Measurements from ENCODE around the gene CD82. TPM values are rescaled to one million over a fixed set of nuclear protein-coding genes. Genes with fewer than 3 reads are reported as not detected.

CD82 gene
- total and polyA plus RNA-seq, 2 donors from 2014 or later: 59.3 to 94.4 TPM

DNA sequence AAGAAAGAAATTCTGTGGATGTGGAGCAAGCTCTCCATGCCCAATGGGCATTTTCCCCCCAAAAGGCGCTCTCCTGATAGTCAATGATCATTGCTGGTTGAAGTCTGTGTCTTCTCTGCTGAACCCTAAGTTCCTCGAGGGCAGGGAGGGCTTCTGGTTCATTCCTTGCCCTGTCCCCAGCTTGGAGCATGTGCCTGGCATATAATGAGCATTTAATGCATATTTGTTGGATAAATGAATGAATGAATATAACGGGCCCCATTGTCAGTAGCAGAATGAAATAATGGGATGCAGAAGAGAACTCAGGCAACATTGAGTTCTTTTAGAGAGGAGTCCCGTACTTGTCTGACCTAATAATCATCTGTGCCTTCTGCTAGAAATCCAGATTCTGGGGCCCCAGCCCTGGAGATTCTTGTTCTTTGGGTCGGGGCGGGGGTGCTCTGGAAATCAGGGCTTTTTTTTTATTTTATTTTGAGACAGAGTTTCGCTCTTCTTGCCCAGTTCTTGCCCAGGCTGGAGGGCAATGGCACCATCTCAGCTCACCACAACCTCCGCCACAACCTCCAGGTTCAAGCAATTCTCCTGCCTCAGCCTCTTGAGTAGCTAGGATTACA is 64.4 kb downstream of the CD82 start:
- TF ChIP-seq, protein P1, sequence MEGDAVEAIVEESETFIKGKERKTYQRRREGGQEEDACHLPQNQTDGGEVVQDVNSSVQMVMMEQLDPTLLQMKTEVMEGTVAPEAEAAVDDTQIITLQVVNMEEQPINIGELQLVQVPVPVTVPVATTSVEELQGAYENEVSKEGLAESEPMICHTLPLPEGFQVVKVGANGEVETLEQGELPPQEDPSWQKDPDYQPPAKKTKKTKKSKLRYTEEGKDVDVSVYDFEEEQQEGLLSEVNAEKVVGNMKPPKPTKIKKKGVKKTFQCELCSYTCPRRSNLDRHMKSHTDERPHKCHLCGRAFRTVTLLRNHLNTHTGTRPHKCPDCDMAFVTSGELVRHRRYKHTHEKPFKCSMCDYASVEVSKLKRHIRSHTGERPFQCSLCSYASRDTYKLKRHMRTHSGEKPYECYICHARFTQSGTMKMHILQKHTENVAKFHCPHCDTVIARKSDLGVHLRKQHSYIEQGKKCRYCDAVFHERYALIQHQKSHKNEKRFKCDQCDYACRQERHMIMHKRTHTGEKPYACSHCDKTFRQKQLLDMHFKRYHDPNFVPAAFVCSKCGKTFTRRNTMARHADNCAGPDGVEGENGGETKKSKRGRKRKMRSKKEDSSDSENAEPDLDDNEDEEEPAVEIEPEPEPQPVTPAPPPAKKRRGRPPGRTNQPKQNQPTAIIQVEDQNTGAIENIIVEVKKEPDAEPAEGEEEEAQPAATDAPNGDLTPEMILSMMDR (IDR thresholded peaks at IDR 0.05; ENCODE audit: borderline replicate concordance, extremely low read depth, insufficient read depth): no peak
- H3K27me3 ChIP-seq (ENCODE audit: control insufficient read depth, insufficient read depth, low read length): no peaks in the 10 kb centered on the region
- H3K9ac ChIP-seq (ENCODE audit: low read length in 3 of 3): no peak overlapping the region
- H3K36me3 ChIP-seq (ENCODE audit: control insufficient read depth in 2 of 3, insufficient read depth in 3 of 3, low read length in 3 of 3): no peaks in the 10 kb centered on the region
- H3K27ac ChIP-seq (ENCODE audit: low read depth in 2 of 2, low read length in 2 of 2): no peak overlapping the region
- no peak for FAIRE-seq
- DNase-seq: no peak
- intact Hi-C loops (cut with DNase I): no loop called here
- peaks cover 0 to 3% (median 0%) of the 10 kb centered on the region in 3 donors for H3K4me1 ChIP-seq (ENCODE audit: control insufficient read depth in 2 of 3, insufficient read depth in 2 of 3, low read depth in 1 of 3, low read length in 3 of 3)
- H3K9me3 ChIP-seq (ENCODE audit: control insufficient read depth in 2 of 3, insufficient read depth in 1 of 3, low read length in 3 of 3): no peaks in the 10 kb centered on the region
- no peak overlapping the region for H3K4me3 ChIP-seq (ENCODE audit: low read length in 3 of 3)

- FAIRE-seq (no peak), DNase-seq (peak in 2 of 5 donors; percentile 5 to 25)
- TF ChIP-seq, protein P1 (IDR thresholded peaks at IDR 0.05; ENCODE audit: borderline replicate concordance, extremely low read depth, insufficient read depth): no peak
- intact Hi-C loops (cut with DNase I): no loop called here
- H3K9ac ChIP-seq (ENCODE audit: low read length in 3 of 3): no peak overlapping the region
- no peaks in the 10 kb centered on the region for H3K9me3 ChIP-seq (ENCODE audit: control insufficient read depth in 2 of 3, insufficient read depth in 1 of 3, low read length in 3 of 3)
- no peaks in the 10 kb centered on the region for H3K36me3 ChIP-seq (ENCODE audit: control insufficient read depth in 2 of 3, insufficient read depth in 3 of 3, low read length in 3 of 3)
- no peak overlapping the region for H3K27ac ChIP-seq (ENCODE audit: low read depth in 2 of 2, low read length in 2 of 2)
- no peak overlapping the region for H3K4me3 ChIP-seq (ENCODE audit: low read length in 3 of 3)
- H3K27me3 ChIP-seq (ENCODE audit: control insufficient read depth, insufficient read depth, low read length): no peaks in the 10 kb centered on the region
- peaks cover 0 to 3% (median 0%) of the 10 kb centered on the region in 3 donors for H3K4me1 ChIP-seq (ENCODE audit: control insufficient read depth in 2 of 3, insufficient read depth in 2 of 3, low read depth in 1 of 3, low read length in 3 of 3)
Measured at GRCh38 chr11:44630511-44631210, 65.2 kb downstream of the CD82 start.

DNA sequence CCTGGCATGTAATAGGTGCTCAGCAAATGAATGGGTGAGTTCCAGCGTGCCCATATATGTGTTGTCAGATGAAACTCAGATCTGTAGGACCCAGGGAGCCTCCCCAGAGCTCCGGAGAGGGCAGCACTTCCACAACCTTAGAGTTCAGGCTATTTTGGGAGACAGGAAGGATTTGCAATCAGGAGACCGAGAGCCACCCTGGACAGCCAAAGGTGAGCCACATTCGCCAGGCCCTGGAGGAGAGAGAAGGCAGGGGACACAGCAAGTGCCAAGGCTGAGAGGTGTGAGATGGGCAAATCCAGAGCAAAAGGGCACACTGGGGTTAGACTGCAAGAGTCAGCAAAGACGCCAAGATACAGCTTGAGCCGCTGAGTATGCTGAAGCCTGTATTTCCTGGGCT is 66.4 kb downstream of the CD82 start:
- no peak overlapping the region for H3K9ac ChIP-seq (ENCODE audit: low read length in 3 of 3)

More for the DNA sequence above, 66.4 kb downstream of the CD82 start:
- Histone ChIP-seq H3K36me3 (ENCODE audit: control insufficient read depth in 2 of 3, insufficient read depth in 3 of 3, low read length in 3 of 3) (no peaks in the 10 kb centered on the region), H3K27ac (ENCODE audit: low read depth in 2 of 2, low read length in 2 of 2) (no peak overlapping the region), H3K4me3 (ENCODE audit: low read length in 3 of 3) (no peak overlapping the region), H3K4me1 (ENCODE audit: control insufficient read depth in 2 of 3, insufficient read depth in 2 of 3, low read depth in 1 of 3, low read length in 3 of 3) (peaks cover 0 to 3% (median 0%) of the 10 kb centered on the region in 3 donors), H3K27me3 (ENCODE audit: control insufficient read depth, insufficient read depth, low read length) (no peaks in the 10 kb centered on the region), H3K9me3 (ENCODE audit: control insufficient read depth in 2 of 3, insufficient read depth in 1 of 3, low read length in 3 of 3) (no peaks in the 10 kb centered on the region)
- FAIRE-seq (no peak), DNase-seq (peak in 2 of 5 donors; percentile 7 to 20)
- intact Hi-C loops (cut with DNase I): no loop called here
- TF ChIP-seq, protein P1 (IDR thresholded peaks at IDR 0.05; ENCODE audit: borderline replicate concordance, extremely low read depth, insufficient read depth): no peak

Data from kidney (tissue), 14 donors.